HG02870 (cell line): ENCODE data around the gene TRAF1.
A peak's percentile ranks its signal among the peaks of the same experiment; 100 is the strongest.

Experiments
- ATAC-seq: cut with Tn5 transposase; IDR thresholded peaks from one replicate; pipeline ENCODE4 v1.9.1; 2021; ENCODE audit warnings: mild to moderate bottlenecking, moderate library complexity; ENCODE audit not compliant: unreplicated experiment

Gene TRAF1

DNA sequence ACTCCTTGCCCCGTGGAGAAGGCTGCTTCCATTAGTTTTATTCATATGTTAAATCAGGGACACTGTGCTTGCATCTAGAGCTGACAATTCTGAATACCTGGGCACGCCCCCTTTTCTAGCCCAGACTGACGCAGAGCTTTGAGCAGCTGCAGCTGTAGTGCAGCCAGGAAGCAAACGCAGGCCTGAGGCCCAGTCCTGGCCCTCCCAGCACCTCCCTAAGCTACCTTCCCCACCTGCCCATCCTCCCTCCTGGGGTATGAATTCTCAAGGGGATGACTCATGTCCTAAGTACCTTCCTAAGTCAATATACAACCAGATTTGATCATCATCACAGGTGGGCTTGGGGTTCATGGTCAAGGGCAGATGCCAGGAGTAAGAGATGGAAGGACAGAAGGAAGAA is 53.1 kb downstream of the TRAF1 start:
- no peak for ATAC-seq

DNA sequence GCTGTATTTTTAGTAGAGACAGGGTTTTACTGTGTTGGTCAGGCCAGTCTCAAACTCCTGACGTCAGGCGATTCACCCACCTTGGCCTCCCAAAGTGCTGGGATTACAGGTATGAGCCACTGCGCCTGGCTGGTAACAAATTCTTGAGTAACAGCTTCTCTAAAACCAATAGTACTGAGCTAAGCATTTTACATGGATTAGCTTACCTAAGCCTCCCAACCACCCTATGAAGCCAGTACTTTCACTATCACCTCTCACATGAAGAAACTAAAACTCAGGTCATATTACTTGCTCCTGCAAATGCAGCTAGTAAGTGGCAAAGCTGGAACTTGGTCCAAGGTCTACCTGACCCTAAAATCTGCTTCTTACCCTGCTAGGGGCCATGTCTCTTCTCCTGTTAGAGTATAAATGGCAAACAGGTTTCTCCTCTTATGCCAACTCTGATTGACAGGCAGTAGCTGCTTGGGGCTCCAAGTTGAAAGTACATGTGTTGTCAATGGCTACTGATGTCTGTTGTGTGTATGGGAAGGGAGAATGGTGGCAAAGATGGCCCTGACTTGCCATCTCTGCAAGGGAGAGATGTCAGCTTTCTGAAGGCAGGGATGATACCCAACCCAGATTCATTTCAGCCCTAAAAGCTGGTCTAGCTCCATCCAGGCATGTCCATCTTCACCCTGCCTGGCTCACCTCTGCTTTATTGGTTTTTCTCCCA is 53.6 kb downstream of the TRAF1 start:
- no peak for ATAC-seq

GRCh38 chr9:120870206-120870605 is 56.4 kb downstream of the TRAF1 start:
- ATAC-seq, result no peak

GRCh38 chr9:120869726-120870125 is 56.9 kb downstream of the TRAF1 start:
- ATAC-seq, result no peak

GRCh38 chr9:120869360-120869687 is 57.3 kb downstream of the TRAF1 start:
- ATAC-seq, result no peak

- peak; percentile 83 for ATAC-seq
Observed at GRCh38 chr9:120868676-120869359, 57.8 kb downstream of the TRAF1 start.

DNA sequence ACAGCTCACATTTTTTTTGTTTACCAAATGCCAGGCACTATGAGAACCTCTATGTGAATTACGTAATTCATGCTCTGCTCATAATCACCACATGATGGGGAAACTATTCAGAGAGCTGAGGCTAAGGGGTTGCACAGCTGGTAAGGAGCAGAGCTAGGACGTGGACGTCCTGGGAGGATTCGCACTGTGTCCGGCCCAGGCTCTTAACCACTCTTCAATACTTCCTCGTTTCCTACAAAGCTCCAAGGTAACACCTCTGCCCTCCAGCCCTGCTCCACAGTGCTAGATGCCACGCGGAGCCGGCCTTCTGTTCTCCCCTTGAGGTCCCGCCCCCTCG is 58.3 kb downstream of the TRAF1 start:
- ATAC-seq, result no peak

- ATAC-seq, result no peak
Observed at GRCh38 chr9:120867676-120868338, 58.8 kb downstream of the TRAF1 start.

DNA sequence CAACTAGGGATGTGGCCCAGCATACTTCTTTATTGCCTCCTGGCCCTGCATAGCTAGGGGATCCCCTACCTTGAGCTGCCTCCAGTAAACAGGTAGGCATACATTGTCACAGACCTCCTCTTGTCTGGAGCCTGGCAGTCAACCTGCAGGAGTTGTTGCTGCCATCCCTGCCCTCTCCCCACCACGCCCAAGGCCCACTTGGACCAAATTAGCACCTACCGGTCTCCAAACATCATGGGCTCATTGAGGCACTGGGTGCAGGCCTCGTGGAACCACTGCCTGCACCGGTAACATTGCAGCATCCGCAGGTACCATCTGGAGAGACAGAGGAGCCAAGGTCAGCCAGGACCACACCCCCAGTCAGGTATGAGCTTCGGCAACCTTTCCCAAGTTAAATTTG is 59.9 kb downstream of the TRAF1 start:
- no peak for ATAC-seq

DNA sequence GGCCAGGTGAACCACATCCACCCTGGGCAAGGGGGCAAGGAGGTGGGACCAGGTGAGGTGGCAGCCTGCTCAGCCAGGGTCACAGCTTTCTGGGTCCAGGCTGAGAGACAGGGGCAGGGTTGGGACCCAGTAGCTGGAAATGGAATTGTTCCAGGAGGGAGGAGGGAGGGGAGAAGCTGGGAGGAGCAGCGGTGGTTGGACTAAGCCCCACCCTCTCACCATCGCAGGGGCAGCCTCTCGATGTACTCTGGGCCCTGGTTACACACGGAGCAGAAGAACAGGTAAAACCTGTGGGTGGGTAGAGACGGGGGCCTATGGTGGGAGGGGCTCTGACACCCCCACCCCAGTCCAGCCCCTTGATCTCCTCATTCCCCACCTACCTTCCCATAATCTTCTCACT is 60.8 kb downstream of the TRAF1 start:
- no peak for ATAC-seq

DNA sequence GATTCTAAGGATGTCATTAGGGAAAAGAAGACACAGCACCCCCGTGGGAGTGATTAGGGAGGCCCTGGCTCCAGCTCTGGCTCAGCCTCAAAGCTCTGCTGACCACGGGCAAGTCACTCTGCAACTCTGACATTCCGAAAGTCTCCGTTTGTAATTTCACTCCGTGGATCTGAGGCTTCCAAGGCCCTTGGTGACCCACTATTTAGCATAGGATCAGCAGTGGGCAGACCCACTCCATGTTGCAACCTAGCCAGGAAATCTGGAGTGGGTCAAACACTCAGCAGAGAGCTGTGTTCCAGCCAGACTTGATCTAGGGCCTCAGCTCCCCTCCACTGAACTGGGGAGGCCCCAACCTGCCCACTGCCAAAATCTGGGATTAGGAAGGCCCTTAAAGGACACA is 61.4 kb downstream of the TRAF1 start:
- no peak for ATAC-seq

- ATAC-seq, result no peak
Observed at GRCh38 chr9:120864719-120865118, 61.9 kb downstream of the TRAF1 start.

- ATAC-seq, result no peak
Observed at GRCh38 chr9:120863833-120864232, 62.8 kb downstream of the TRAF1 start.

DNA sequence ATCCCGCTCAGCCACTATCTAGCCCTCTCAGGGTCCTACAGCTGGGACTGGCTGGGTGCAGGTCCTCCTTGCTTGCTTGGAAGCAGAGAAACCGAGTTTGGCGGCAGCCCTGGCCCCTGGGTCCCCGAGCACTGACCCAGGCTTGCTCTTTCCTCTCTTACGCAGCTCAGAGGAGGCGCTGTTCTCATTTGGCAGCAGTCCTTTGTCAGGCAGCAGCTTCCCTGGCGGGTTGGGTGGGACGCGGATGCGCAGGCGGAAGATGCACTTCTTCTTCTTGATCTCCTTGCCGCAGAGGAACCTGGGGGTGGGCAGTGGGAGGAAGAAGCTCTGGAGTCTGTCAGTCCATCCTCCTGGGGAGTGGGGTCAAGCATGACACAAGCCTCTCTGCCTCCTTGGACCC is 64.1 kb downstream of the TRAF1 start:
- no peak for ATAC-seq

- no peak for ATAC-seq
Observed at GRCh38 chr9:120861935-120862334, 64.7 kb downstream of the TRAF1 start.

- ATAC-seq, result no peak
Observed at GRCh38 chr9:120860083-120860482, 66.5 kb downstream of the TRAF1 start.

GRCh38 chr9:120859361-120859760 is 67.2 kb downstream of the TRAF1 start:
- ATAC-seq, result no peak

- ATAC-seq, result no peak
Observed at GRCh38 chr9:120857902-120858301, 68.7 kb downstream of the TRAF1 start.

DNA sequence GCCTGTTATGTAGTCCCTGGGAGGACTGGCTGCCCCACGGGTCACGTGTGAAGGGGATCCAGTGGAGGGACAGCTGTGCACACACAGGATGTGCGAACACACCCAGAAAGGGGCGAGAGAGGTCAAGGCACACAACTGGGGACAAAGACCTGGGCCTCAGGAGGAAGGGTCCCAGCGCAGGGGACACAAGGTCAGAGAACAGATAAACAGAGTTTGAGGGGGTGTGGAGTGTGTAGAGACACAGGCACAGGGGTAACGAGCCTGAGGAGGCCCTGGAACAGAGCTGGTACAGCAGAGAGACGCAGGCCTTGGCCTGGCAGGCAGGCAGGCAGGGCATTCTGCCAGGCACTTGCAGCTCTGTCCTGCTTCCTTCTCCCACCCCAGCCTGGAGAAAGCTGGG is 69.1 kb downstream of the TRAF1 start:
- ATAC-seq, result no peak

DNA sequence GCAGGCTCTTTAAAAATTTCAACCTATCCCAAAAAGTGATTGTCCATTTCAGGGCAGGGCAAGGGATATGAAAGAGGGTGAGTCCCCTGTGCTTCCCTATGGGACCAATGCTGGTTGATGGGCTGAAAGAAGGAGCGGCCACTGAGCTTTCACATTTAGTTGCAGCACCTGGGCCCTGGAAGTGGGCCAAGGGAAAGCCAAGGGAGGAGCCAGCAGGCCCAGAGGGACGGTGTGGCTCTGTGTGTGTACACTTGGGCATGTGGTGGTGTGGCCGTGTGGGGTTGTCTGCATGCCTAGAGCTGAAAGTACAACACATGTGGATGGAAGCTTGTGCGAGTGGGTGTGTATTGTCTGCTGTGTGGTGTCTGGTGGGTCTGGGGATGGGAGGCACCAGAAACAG is 69.9 kb downstream of the TRAF1 start:
- no peak for ATAC-seq

DNA sequence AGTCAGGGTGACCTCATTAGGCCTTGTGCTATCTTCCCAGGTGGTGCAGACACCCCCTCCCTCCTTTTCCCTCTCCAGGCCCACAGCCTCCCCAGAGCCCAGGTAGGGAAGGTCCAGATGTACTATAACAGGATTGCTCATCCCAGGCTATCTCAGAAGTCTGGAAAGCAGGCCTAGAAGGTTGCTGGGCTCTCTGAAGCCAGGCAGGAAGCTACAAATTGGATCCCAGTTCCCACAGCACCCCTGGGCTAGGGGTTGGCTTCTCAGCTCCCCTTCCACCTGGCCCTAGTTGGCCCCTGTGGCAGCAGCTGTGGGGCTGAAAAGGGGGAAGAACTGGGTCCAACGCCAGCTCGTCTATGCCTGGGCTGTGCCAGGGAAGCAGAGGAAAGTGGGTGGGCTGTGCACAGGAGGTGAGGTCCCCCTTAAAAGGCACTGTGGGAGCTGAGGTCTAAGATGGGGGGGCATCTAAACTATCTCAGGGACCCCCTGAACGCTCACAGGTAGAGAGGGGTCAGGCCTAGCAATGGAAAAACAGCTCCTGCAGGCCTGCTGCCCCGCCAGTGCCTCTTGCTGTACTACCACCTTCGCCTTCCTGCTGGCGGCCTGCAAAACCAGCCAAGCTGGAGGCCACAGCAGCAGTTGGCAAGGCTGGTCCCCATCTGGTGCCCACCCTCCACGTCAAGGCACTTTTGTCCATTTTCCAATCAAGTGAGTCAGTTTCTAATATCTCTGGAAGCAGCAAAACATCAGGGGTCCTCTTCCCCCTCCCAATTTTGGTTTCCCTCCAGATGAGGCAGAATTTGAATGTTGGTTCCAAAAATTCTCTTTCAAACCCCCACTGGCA is 70.5 kb downstream of the TRAF1 start:
- ATAC-seq, result no peak
